Vagina (tissue), 2 donors: ENCODE results near the gene SIK3. TPM values are rescaled to one million over a fixed set of nuclear protein-coding genes. Genes with fewer than 3 reads are reported as not detected.

Experiments used
- DNase-seq, 2 donors: peaks; one replicate each; pipeline ENCODE4 v3.0.0-alpha.2; 2017; ENCODE audit errors: extremely low spot score in 2 of 2
- H3K27ac ChIP-seq: fragments of 200-600 bp; sonication (generic); one replicate; pipeline ENCODE4 v1.5.1; 2019
- H3K27me3 ChIP-seq: fragments of 200-600 bp; sonication (generic); one replicate; pipeline ENCODE4 v1.5.1; 2019
- H3K36me3 ChIP-seq, 2 donors: fragments of 200-600 bp; sonication (generic); one replicate each; pipeline ENCODE4 v1.5.1; 2017 to 2019
- H3K4me1 ChIP-seq: fragments of 200-600 bp; sonication (generic); one replicate; pipeline ENCODE4 v1.5.1; 2019
- H3K4me3 ChIP-seq, 2 donors: fragments of 200-600 bp; sonication (generic); 1 replicate in 1 of 2; 2 replicates in 1 of 2; pipeline ENCODE4 v1.5.1; 2016 to 2019
- H3K9me3 ChIP-seq: fragments of 200-600 bp; sonication (generic); one replicate; pipeline ENCODE4 v1.5.1; 2019
- CTCF ChIP-seq, 3 experiments: fragments of 450-650 bp in 2 of 3; fragments of 200-600 bp in 1 of 3; sonication (generic) in 1 of 3; IDR thresholded peaks; one replicate each; pipeline ENCODE4 v1.5.1; 2017 to 2019; ENCODE audit warnings: antibody characterized with exemption in 3 of 3, mild to moderate bottlenecking in 2 of 3, moderate library complexity in 2 of 3
- POLR2A ChIP-seq, 2 donors: fragments of 450-650 bp; IDR thresholded peaks; one replicate each; pipeline ENCODE4 v1.6.1; 2017; ENCODE audit warnings: antibody characterized with exemption in 2 of 2, mild to moderate bottlenecking in 2 of 2, moderate library complexity in 2 of 2
- POLR2AphosphoS5 ChIP-seq, 2 donors: sonication (generic); formaldehyde crosslinking; IDR thresholded peaks; one replicate each; pipeline ENCODE4 v1.9.0; 2017; ENCODE audit warnings: antibody characterized with exemption in 2 of 2, mild to moderate bottlenecking in 2 of 2, low read depth in 1 of 2; ENCODE audit not compliant: insufficient read depth in 1 of 2
- intact Hi-C: fragments of 100-400 bp; cut with DNase I; formaldehyde crosslinking; loops from one replicate; pipeline ENCODE4 v1.15.1; 2023
- total RNA-seq: library from RNA; depleted of rRNA; stranded (reverse); fragments of >200 nt; gene quantifications from one replicate; pipeline ENCODE4 v1.2.3, GENCODE V29; 2016

SIK3 gene
- total RNA-seq, 1 donor from 2014 or later, result 39.0 TPM

GRCh38 chr11:116909245-116909644, 189.0 kb downstream of the SIK3 start:
- H3K27me3 ChIP-seq, result no peaks in the 10 kb centered on the region
- H3K27ac ChIP-seq, result no peak overlapping the region
- no peaks in the 10 kb centered on the region for H3K9me3 ChIP-seq
- no peak for TF ChIP-seq POLR2AphosphoS5 (IDR thresholded peaks at IDR 0.05; ENCODE audit: insufficient read depth in 1 of 2, low read depth in 1 of 2)
- TF ChIP-seq CTCF (IDR thresholded peaks at IDR 0.05), result no peak
- TF ChIP-seq POLR2A (IDR thresholded peaks at IDR 0.05), result no peak
- intact Hi-C loops, result no loop called here
- H3K36me3 ChIP-seq, result no peaks in the 10 kb centered on the region
- DNase-seq, result no peak
- H3K4me1 ChIP-seq, result peaks cover 10% of the 10 kb centered on the region
- H3K4me3 ChIP-seq, result no peak overlapping the region

GRCh38 chr11:116906479-116906878, 191.7 kb downstream of the SIK3 start:
- no peak for TF ChIP-seq CTCF (IDR thresholded peaks at IDR 0.05)
- no peak for TF ChIP-seq POLR2AphosphoS5 (IDR thresholded peaks at IDR 0.05; ENCODE audit: insufficient read depth in 1 of 2, low read depth in 1 of 2)
- no peak for TF ChIP-seq POLR2A (IDR thresholded peaks at IDR 0.05)
- Histone ChIP-seq H3K4me1 (no peaks in the 10 kb centered on the region), H3K27ac (no peak overlapping the region), H3K9me3 (no peaks in the 10 kb centered on the region), H3K27me3 (no peaks in the 10 kb centered on the region), H3K4me3 (no peak overlapping the region), H3K36me3 (no peaks in the 10 kb centered on the region)
- intact Hi-C loops, result no loop called here
- DNase-seq, result no peak

- TF ChIP-seq POLR2A (IDR thresholded peaks at IDR 0.05) (no peak), POLR2AphosphoS5 (IDR thresholded peaks at IDR 0.05; ENCODE audit: insufficient read depth in 1 of 2, low read depth in 1 of 2) (no peak), CTCF (IDR thresholded peaks at IDR 0.05) (no peak)
- no peak for DNase-seq
- Histone ChIP-seq H3K4me3 (no peak overlapping the region), H3K27ac (no peak overlapping the region), H3K9me3 (no peaks in the 10 kb centered on the region), H3K36me3 (no peaks in the 10 kb centered on the region), H3K4me1 (no peaks in the 10 kb centered on the region), H3K27me3 (no peaks in the 10 kb centered on the region)
- intact Hi-C loops, result no loop called here
Observed at GRCh38 chr11:116903090-116903489, 195.1 kb downstream of the SIK3 start.

- H3K36me3 ChIP-seq, result no peaks in the 10 kb centered on the region
- intact Hi-C loops, result no loop called here
- no peaks in the 10 kb centered on the region for H3K9me3 ChIP-seq
- no peaks in the 10 kb centered on the region for H3K27me3 ChIP-seq
- no peaks in the 10 kb centered on the region for H3K4me1 ChIP-seq
- H3K27ac ChIP-seq, result no peak overlapping the region
- TF ChIP-seq POLR2AphosphoS5 (IDR thresholded peaks at IDR 0.05; ENCODE audit: insufficient read depth in 1 of 2, low read depth in 1 of 2), result no peak
- TF ChIP-seq POLR2A (IDR thresholded peaks at IDR 0.05), result no peak
- TF ChIP-seq CTCF (IDR thresholded peaks at IDR 0.05), result no peak
- DNase-seq, result no peak
- H3K4me3 ChIP-seq, result no peak overlapping the region
Observed at GRCh38 chr11:116901964-116902688, 196.1 kb downstream of the SIK3 start.

- TF ChIP-seq POLR2A (IDR thresholded peaks at IDR 0.05), result no peak
- no peak for TF ChIP-seq CTCF (IDR thresholded peaks at IDR 0.05)
- no peak for TF ChIP-seq POLR2AphosphoS5 (IDR thresholded peaks at IDR 0.05; ENCODE audit: insufficient read depth in 1 of 2, low read depth in 1 of 2)
Observed at GRCh38 chr11:116901211-116901610, 197.0 kb downstream of the SIK3 start.

More at GRCh38 chr11:116901211-116901610, 197.0 kb downstream of the SIK3 start:
- Histone ChIP-seq H3K4me1 (no peaks in the 10 kb centered on the region), H3K27me3 (no peaks in the 10 kb centered on the region), H3K36me3 (peaks cover 0 to 3% of the 10 kb centered on the region in 2 donors), H3K9me3 (no peaks in the 10 kb centered on the region), H3K4me3 (no peak overlapping the region), H3K27ac (no peak overlapping the region)
- no peak for DNase-seq
- intact Hi-C loops, result no loop called here
